Measurements from ENCODE around the gene ARHGEF16.
A peak's percentile ranks its signal among the peaks of the same experiment; 100 is the strongest.

The ARHGEF16 gene

GRCh38 chr1:3453891-3454810, at the start of gene ARHGEF16:
Gene ARHGEF16, plus strand, starts transcription at chr1:3454665. Its CDS starts 8,420 bp downstream, at chr1:3463085.
- Histone ChIP-seq H3K9me3 (ENCODE audit: low read length) (no peaks in the 10 kb centered on the region), H3K4me3 (ENCODE audit: low read length) (peak within 1 kb of the TSS; percentile 42)

GRCh38 chr1:3404801-3405200, 49.7 kb upstream of the ARHGEF16 start:
- Histone ChIP-seq H3K4me3 (ENCODE audit: low read length) (no peak overlapping the region), H2AFZ (ENCODE audit: low read depth, low read length) (no peak overlapping the region), H3K27me3 (ENCODE audit: insufficient read depth, low read length) (peaks cover 34% of the 10 kb centered on the region), H3K4me1 (ENCODE audit: insufficient read depth, low read length) (no peaks in the 10 kb centered on the region), H3K9me3 (ENCODE audit: low read length) (no peaks in the 10 kb centered on the region), H3K36me3 (ENCODE audit: insufficient read depth, low read length) (no peaks in the 10 kb centered on the region)

More at GRCh38 chr1:3453891-3454810, at the start of gene ARHGEF16:
- Histone ChIP-seq H3K4me1 (ENCODE audit: insufficient read depth, low read length) (peaks cover 23% of the 10 kb centered on the region), H3K27me3 (ENCODE audit: insufficient read depth, low read length) (peaks cover 3% of the 10 kb centered on the region), H3K36me3 (ENCODE audit: insufficient read depth, low read length) (no peaks in the 10 kb centered on the region), H2AFZ (ENCODE audit: low read depth, low read length) (no peak within 1 kb of the TSS)

- Histone ChIP-seq H3K4me1 (ENCODE audit: insufficient read depth, low read length) (no peaks in the 10 kb centered on the region), H3K27me3 (ENCODE audit: insufficient read depth, low read length) (peaks cover 30% of the 10 kb centered on the region), H3K36me3 (ENCODE audit: insufficient read depth, low read length) (no peaks in the 10 kb centered on the region), H3K9me3 (ENCODE audit: low read length) (no peaks in the 10 kb centered on the region), H3K4me3 (ENCODE audit: low read length) (no peak overlapping the region), H2AFZ (ENCODE audit: low read depth, low read length) (no peak overlapping the region)
Observed at GRCh38 chr1:3405491-3405890, 49.0 kb upstream of the ARHGEF16 start.

- Histone ChIP-seq H3K9me3 (ENCODE audit: low read length) (no peaks in the 10 kb centered on the region), H2AFZ (ENCODE audit: low read depth, low read length) (no peak overlapping the region), H3K4me1 (ENCODE audit: insufficient read depth, low read length) (no peaks in the 10 kb centered on the region), H3K27me3 (ENCODE audit: insufficient read depth, low read length) (peaks cover 35% of the 10 kb centered on the region), H3K4me3 (ENCODE audit: low read length) (no peak overlapping the region), H3K36me3 (ENCODE audit: insufficient read depth, low read length) (no peaks in the 10 kb centered on the region)
Observed at GRCh38 chr1:3405974-3406867, 48.2 kb upstream of the ARHGEF16 start.

GRCh38 chr1:3407021-3407420, 47.4 kb upstream of the ARHGEF16 start:
- no peak overlapping the region for H2AFZ ChIP-seq (ENCODE audit: low read depth, low read length)
- H3K9me3 ChIP-seq (ENCODE audit: low read length): no peaks in the 10 kb centered on the region
- no peaks in the 10 kb centered on the region for H3K36me3 ChIP-seq (ENCODE audit: insufficient read depth, low read length)
- H3K4me1 ChIP-seq (ENCODE audit: insufficient read depth, low read length): no peaks in the 10 kb centered on the region
- no peak overlapping the region for H3K4me3 ChIP-seq (ENCODE audit: low read length)
- H3K27me3 ChIP-seq (ENCODE audit: insufficient read depth, low read length): peaks cover 37% of the 10 kb centered on the region

- no peaks in the 10 kb centered on the region for H3K9me3 ChIP-seq (ENCODE audit: low read length)
Observed at GRCh38 chr1:3408751-3409266, 45.7 kb upstream of the ARHGEF16 start.

GRCh38 chr1:3409366-3410141, 44.9 kb upstream of the ARHGEF16 start:
- Histone ChIP-seq H2AFZ (ENCODE audit: low read depth, low read length) (no peak overlapping the region), H3K9me3 (ENCODE audit: low read length) (no peaks in the 10 kb centered on the region), H3K4me1 (ENCODE audit: insufficient read depth, low read length) (no peaks in the 10 kb centered on the region), H3K4me3 (ENCODE audit: low read length) (no peak overlapping the region), H3K27me3 (ENCODE audit: insufficient read depth, low read length) (peaks cover 30% of the 10 kb centered on the region), H3K36me3 (ENCODE audit: insufficient read depth, low read length) (no peaks in the 10 kb centered on the region)

More at GRCh38 chr1:3408751-3409266, 45.7 kb upstream of the ARHGEF16 start:
- H3K27me3 ChIP-seq (ENCODE audit: insufficient read depth, low read length): peaks cover 37% of the 10 kb centered on the region
- no peaks in the 10 kb centered on the region for H3K36me3 ChIP-seq (ENCODE audit: insufficient read depth, low read length)
- no peak overlapping the region for H2AFZ ChIP-seq (ENCODE audit: low read depth, low read length)
- no peak overlapping the region for H3K4me3 ChIP-seq (ENCODE audit: low read length)
- H3K4me1 ChIP-seq (ENCODE audit: insufficient read depth, low read length): no peaks in the 10 kb centered on the region

GRCh38 chr1:3410142-3410925, 44.1 kb upstream of the ARHGEF16 start:
- Histone ChIP-seq H3K27me3 (ENCODE audit: insufficient read depth, low read length) (peaks cover 26% of the 10 kb centered on the region), H3K4me1 (ENCODE audit: insufficient read depth, low read length) (no peaks in the 10 kb centered on the region), H3K9me3 (ENCODE audit: low read length) (no peaks in the 10 kb centered on the region), H3K36me3 (ENCODE audit: insufficient read depth, low read length) (no peaks in the 10 kb centered on the region), H3K4me3 (ENCODE audit: low read length) (no peak overlapping the region), H2AFZ (ENCODE audit: low read depth, low read length) (no peak overlapping the region)

GRCh38 chr1:3411806-3412205, 42.7 kb upstream of the ARHGEF16 start:
- H3K4me3 ChIP-seq (ENCODE audit: low read length): no peak overlapping the region
- no peaks in the 10 kb centered on the region for H3K36me3 ChIP-seq (ENCODE audit: insufficient read depth, low read length)
- H3K27me3 ChIP-seq (ENCODE audit: insufficient read depth, low read length): peaks cover 18% of the 10 kb centered on the region
- peaks cover 3% of the 10 kb centered on the region for H3K9me3 ChIP-seq (ENCODE audit: low read length)
- H2AFZ ChIP-seq (ENCODE audit: low read depth, low read length): no peak overlapping the region
- H3K4me1 ChIP-seq (ENCODE audit: insufficient read depth, low read length): no peaks in the 10 kb centered on the region

- no peak overlapping the region for H3K4me3 ChIP-seq (ENCODE audit: low read length)
- H3K9me3 ChIP-seq (ENCODE audit: low read length): peaks cover 5% of the 10 kb centered on the region
- H2AFZ ChIP-seq (ENCODE audit: low read depth, low read length): no peak overlapping the region
- H3K4me1 ChIP-seq (ENCODE audit: insufficient read depth, low read length): no peaks in the 10 kb centered on the region
- no peaks in the 10 kb centered on the region for H3K36me3 ChIP-seq (ENCODE audit: insufficient read depth, low read length)
- peaks cover 18% of the 10 kb centered on the region for H3K27me3 ChIP-seq (ENCODE audit: insufficient read depth, low read length)
Observed at GRCh38 chr1:3412376-3412775, 42.1 kb upstream of the ARHGEF16 start.

GRCh38 chr1:3413975-3414710, 40.3 kb upstream of the ARHGEF16 start:
- Histone ChIP-seq H3K36me3 (ENCODE audit: insufficient read depth, low read length) (no peaks in the 10 kb centered on the region), H3K4me3 (ENCODE audit: low read length) (no peak overlapping the region), H3K4me1 (ENCODE audit: insufficient read depth, low read length) (no peaks in the 10 kb centered on the region), H3K27me3 (ENCODE audit: insufficient read depth, low read length) (peaks cover 15% of the 10 kb centered on the region), H2AFZ (ENCODE audit: low read depth, low read length) (no peak overlapping the region), H3K9me3 (ENCODE audit: low read length) (peaks cover 7% of the 10 kb centered on the region)

Data from neuron (in vitro differentiated cells).